NCI-H2227 (cell line): ENCODE results near the gene NEGR1.

Experiments used
- DNase-seq: peaks from one replicate; lab custom pipeline; 2025; ENCODE audit not compliant: unreplicated experiment; lab: John Stamatoyannopoulos, UW

NEGR1 gene

GRCh38 chr1:71788113-71788512, 494.2 kb downstream of the NEGR1 start:
- DNase-seq, result no peak

DNA sequence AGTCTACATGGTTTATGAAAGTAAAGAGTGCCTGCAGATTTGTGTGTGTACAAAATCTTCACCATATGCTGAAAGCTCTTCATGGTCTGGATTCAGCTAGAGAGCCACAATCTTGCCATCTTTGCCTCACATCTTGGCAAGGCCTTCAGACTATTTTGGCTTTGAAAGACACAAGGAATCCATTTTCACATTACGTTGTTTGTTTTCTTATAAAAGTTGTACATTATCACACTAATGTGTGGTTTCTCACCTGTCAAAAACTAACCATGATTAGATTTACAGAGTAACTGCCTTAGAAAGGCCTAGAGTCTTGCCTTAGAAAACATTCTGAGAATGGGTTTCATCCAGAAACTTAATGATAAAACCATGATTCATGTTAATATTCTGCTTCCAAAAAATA, 494.6 kb downstream of the NEGR1 start:
- DNase-seq, result no peak

DNA sequence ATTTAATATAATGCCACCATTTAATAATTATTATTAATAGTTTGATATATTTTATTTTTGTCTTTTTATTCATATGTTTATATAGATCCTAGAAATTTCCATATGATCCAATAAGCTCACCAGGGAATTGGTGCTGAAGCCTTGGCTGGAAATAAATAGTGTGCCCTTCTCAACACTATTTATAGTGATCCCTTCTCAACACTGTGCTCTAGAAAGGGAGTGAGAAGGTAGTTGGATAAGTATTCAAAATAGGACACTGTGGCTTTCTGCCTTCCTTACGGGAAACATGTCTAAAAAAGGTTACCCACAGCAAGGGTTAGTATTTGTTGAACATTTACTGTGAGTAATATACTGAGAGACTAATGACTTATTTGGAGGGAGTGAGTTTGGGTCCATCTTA, 496.1 kb downstream of the NEGR1 start:
- no peak for DNase-seq

DNA sequence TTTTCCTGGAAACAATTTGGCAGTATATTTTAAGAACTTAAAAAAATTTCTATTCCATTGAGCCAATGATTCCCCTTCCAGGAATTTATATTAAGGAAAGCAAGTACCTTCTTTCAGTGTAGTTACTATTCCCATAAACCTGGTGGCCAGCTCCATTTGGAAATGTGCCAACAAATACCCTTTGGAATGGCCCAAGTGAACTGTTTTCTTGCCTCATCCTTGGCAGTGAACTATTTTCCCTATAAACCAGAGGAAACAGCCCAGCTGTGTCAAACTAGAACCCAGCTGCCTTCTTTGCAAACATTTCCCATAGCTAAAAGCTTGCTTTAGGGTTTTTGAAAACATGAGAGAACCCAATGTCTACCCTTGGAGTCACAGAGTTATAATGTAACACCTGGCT, 496.9 kb downstream of the NEGR1 start:
- DNase-seq, result no peak

GRCh38 chr1:71785000-71785399, 497.3 kb downstream of the NEGR1 start:
- no peak for DNase-seq

- DNase-seq, result no peak
These were observed 498.1 kb downstream of the NEGR1 start for GRCh38 chr1:71784241-71784640.

DNA sequence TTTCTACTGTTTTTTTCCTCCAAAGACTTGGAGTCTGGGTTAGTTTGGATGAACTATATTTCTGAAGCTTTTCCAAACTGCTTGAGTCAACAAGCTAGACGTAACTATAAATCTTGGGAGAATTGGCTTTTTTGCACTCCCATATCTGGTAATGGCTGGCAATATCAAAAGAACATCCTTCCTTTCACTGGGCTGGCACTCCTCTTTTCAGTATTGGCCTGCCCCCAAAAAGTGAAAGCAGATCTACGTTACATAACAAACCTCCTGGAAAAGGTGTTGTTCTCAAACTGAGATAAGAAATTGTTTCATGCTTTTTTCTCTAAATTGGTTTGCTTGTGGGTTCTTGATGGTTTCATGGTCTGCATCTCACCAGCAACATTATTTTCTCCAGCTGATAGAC, 499.3 kb downstream of the NEGR1 start:
- DNase-seq, result no peak

DNA sequence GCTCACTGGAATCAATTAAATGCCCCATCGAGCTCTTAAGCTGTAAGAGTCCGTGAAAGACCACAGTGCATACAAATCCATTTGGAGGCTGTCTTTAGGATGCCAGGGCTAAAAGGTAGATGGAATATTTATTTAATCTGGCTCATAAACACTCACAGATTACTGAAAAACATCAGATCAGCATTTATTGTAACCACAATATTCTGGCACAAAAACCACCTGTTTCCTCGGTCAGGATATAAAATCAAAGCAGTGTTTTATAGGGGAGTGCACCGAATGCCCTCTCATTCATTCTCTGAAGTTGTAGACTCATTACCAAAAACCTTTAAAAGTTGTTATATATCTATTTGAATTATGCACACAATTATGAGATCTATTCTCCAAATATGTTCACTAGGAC, 500.9 kb downstream of the NEGR1 start:
- DNase-seq, result no peak

DNA sequence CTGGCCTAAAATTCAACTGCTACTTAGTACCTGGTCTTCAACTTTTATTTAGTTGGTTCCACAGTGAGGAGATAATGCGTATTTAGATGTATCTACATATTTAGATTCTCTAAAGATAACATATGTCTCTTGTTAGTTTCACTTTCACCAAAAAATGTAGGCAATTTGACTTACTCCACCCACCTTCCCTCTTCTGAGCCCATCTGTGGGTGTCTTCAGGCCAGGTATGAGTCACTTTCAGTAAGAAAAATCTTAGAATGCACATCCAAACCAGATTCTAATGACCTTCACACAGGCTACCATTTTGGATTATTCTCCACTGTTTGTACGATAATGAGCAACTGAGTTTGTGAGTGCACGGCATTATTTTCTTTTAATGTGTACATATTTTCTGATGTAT, 501.7 kb downstream of the NEGR1 start:
- no peak for DNase-seq

GRCh38 chr1:71778940-71779339, 503.4 kb downstream of the NEGR1 start:
- DNase-seq, result no peak

DNA sequence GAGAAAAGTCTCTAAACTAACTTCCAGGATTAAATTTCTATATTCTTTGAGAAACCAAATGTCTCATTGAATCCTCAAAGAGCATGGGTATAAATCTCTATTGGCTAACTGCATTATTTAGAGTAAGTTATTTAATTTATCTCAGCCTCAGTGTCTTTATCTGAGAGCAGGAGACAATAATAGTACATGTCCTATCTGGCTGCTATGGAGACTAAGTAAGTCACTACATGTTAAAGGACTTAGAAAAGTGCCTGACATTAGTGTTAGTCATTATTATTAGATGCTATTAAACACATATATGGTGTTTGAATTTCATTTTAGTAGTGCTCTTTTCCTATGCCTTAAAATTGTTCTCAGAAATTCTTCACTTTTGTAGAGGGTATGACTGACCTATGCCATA, 505.2 kb downstream of the NEGR1 start:
- no peak for DNase-seq

- DNase-seq, result no peak
These were observed 507.6 kb downstream of the NEGR1 start for GRCh38 chr1:71774705-71775104.

DNA sequence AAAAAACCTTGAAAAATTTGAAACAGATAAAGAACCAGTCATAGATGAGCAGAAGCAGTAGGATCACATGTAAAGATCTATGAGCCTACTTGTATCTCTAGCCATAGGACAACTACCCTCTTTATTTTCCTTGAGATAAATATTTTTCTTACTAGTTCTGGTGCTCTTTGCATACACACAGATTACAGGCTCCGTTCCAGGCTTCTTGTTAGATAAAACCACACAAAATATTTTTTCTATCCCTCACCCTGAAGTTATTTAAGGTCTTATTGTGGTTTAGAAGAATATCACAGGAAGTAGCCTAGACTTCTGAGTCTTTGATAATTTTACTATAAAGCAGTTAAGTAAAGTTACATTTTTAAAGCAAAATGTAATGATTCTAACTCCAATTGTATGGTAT, 512.2 kb downstream of the NEGR1 start:
- no peak for DNase-seq

- DNase-seq, result no peak
These were observed 515.6 kb downstream of the NEGR1 start for GRCh38 chr1:71766748-71767147.

DNA sequence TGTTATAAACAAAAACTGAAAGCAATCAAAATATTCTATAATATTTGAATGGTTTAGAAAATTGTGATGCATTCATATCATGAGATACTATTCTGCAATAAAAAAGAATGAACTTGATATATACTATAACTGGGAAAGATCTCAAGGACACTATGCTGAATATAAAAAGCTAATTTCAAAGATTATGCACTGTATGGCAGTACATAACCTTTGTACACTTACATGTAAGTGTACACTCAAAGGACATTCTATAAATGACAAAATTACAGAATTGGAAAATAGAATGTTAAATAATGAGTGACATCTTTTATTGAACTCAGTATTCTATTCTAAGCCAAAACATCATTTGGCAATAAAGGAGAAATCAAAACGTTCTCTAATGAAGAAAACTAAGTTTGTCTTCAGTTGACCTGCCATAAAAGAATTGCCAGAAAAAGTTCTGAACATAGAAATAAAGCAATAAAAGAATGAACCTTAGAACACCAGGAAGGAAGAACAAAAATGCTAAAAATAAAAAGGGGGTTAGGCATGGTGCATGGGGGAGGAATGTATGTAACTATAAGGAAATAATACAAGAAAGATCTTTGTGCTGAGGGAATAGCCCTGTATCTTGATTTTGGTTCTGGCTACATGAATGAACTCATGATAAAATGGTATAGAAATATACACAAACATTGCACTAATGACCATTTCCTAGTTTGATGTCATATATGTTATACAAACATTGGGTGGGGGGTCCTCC, 519.7 kb downstream of the NEGR1 start:
- no peak for DNase-seq

GRCh38 chr1:71755441-71755840, 526.9 kb downstream of the NEGR1 start:
- DNase-seq, result no peak

- no peak for DNase-seq
These were observed 528.6 kb downstream of the NEGR1 start for GRCh38 chr1:71753746-71754145.

- no peak for DNase-seq
These were observed 537.0 kb downstream of the NEGR1 start for GRCh38 chr1:71745326-71745725.

GRCh38 chr1:71743862-71744261, 538.5 kb downstream of the NEGR1 start:
- DNase-seq, result no peak

- DNase-seq, result no peak
These were observed 543.4 kb downstream of the NEGR1 start for GRCh38 chr1:71738910-71739309.

- no peak for DNase-seq
These were observed 544.1 kb downstream of the NEGR1 start for GRCh38 chr1:71738256-71738655.

GRCh38 chr1:71737768-71738167, 544.6 kb downstream of the NEGR1 start:
- DNase-seq, result no peak

DNA sequence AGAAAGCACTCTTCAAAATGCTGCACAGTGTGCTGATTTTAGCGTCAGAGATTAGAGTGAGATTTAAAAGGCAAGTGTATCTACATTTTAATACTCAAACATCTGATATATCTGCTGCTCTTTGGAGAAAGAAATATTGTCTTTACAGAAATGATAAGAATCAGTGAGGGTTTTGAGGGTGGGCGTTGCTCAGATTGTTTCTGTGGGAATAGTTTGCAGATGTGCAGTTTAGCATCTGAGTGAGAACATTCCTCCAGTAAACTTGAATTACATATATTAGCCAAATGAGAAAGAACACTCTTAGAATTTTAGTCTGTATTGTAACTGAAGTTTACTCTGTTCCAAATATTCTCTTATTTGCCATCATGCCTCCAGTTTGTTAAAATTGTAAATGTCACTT, 549.2 kb downstream of the NEGR1 start:
- DNase-seq, result no peak
